NOMO-1 treated with DMSO at 0.1 percent for 48 hours (cell line): ENCODE measurements around the gene ATP8B4.

Experiments
- DNase-seq: peaks from one replicate; lab custom pipeline; 2025; ENCODE audit not compliant: unreplicated experiment; lab: John Stamatoyannopoulos, UW

Gene ATP8B4

GRCh38 chr15:50066666-50067065 lies 52.4 kb downstream of the ATP8B4 start:
- no peak for DNase-seq

- peak; percentile 70 for DNase-seq
Observed at GRCh38 chr15:50066202-50066601, 52.8 kb downstream of the ATP8B4 start.

- peak; percentile 91 for DNase-seq
Observed at GRCh38 chr15:50065279-50065678, 53.8 kb downstream of the ATP8B4 start.

- DNase-seq = peak; percentile 77
Observed at GRCh38 chr15:50064673-50065072, 54.4 kb downstream of the ATP8B4 start.

- no peak for DNase-seq
Observed at GRCh38 chr15:50063226-50063625, 55.8 kb downstream of the ATP8B4 start.

- DNase-seq = no peak
Observed at GRCh38 chr15:50061503-50061902, 57.5 kb downstream of the ATP8B4 start.

- DNase-seq = no peak
Observed at GRCh38 chr15:50059883-50060282, 59.1 kb downstream of the ATP8B4 start.

GRCh38 chr15:50059203-50059772 lies 59.7 kb downstream of the ATP8B4 start:
- no peak for DNase-seq

GRCh38 chr15:50057905-50058639 lies 61.0 kb downstream of the ATP8B4 start:
- DNase-seq = no peak

GRCh38 chr15:50057196-50057595 lies 61.8 kb downstream of the ATP8B4 start:
- no peak for DNase-seq

GRCh38 chr15:50055750-50056157 lies 63.3 kb downstream of the ATP8B4 start:
- DNase-seq = peak; percentile 81

GRCh38 chr15:50055332-50055731 lies 63.7 kb downstream of the ATP8B4 start:
- peak; percentile 81 for DNase-seq

GRCh38 chr15:50053055-50053856 lies 65.8 kb downstream of the ATP8B4 start:
- DNase-seq = peak; percentile 50

- peak; percentile 73 for DNase-seq
Observed at GRCh38 chr15:50051811-50052419, 67.1 kb downstream of the ATP8B4 start.

- no peak for DNase-seq
Observed at GRCh38 chr15:50050986-50051743, 67.9 kb downstream of the ATP8B4 start.

GRCh38 chr15:50049871-50050270 lies 69.2 kb downstream of the ATP8B4 start:
- no peak for DNase-seq

- no peak for DNase-seq
Observed at GRCh38 chr15:50046867-50047266, 72.2 kb downstream of the ATP8B4 start.

- no peak for DNase-seq
Observed at GRCh38 chr15:50046159-50046558, 72.9 kb downstream of the ATP8B4 start.

- DNase-seq = no peak
Observed at GRCh38 chr15:50044904-50045303, 74.1 kb downstream of the ATP8B4 start.

- no peak for DNase-seq
Observed at GRCh38 chr15:50044406-50044805, 74.6 kb downstream of the ATP8B4 start.

- DNase-seq = no peak
Observed at GRCh38 chr15:50042775-50043174, 76.3 kb downstream of the ATP8B4 start.
